Dendritic cell treated with granulocyte-macrophage colony-stimulating factor and Interleukin-4, amounts not matched to agents 40 ng/mL and 50 ng/mL, for 4 days (primary cell): ENCODE results near the gene ABCG2.
A peak's percentile ranks its signal among the peaks of the same experiment; 100 is the strongest.
"Not testable (repeated sequence)": the region's sequence is repeated elsewhere in the genome, so short reads cannot be mapped to it uniquely, and the experiment has no call there.

ENCODE experiments used
- H3K27ac Mint-ChIP-seq: one replicate; pipeline ENCODE4 v1.8.0; 2022; ENCODE audit warnings: mild to moderate bottlenecking, mixed read lengths
- H3K27me3 Mint-ChIP-seq: one replicate; pipeline ENCODE4 v1.8.0; 2022; ENCODE audit warnings: mild to moderate bottlenecking, mixed read lengths
- H3K36me3 Mint-ChIP-seq: one replicate; pipeline ENCODE4 v1.8.0; 2022; ENCODE audit warnings: low read depth, mixed read lengths
- H3K4me1 Mint-ChIP-seq: one replicate; pipeline ENCODE4 v1.8.0; 2022; ENCODE audit warnings: low read depth, mixed read lengths
- H3K4me3 Mint-ChIP-seq: one replicate; pipeline ENCODE4 v1.8.0; 2022; ENCODE audit warnings: mild to moderate bottlenecking, moderate library complexity, mixed read lengths
- H3K9me3 Mint-ChIP-seq: one replicate; pipeline ENCODE4 v1.8.0; 2022; ENCODE audit warnings: mixed read lengths
- intact Hi-C: fragments of 100-400 bp; cut with micrococcal nuclease; formaldehyde crosslinking; loops from one replicate; pipeline ENCODE4 v1.15.0; 2022

Gene ABCG2

GRCh38 chr4:88185906-88186305, 27.5 kb upstream of the ABCG2 start:
- intact Hi-C loops = no loop called here
- H3K27me3 Mint-ChIP-seq = no peaks in the 10 kb centered on the region
- H3K4me3 Mint-ChIP-seq = no peak overlapping the region
- H3K4me1 Mint-ChIP-seq = no peaks in the 10 kb centered on the region
- no peaks in the 10 kb centered on the region for H3K9me3 Mint-ChIP-seq
- H3K36me3 Mint-ChIP-seq = no peaks in the 10 kb centered on the region
- no peak overlapping the region for H3K27ac Mint-ChIP-seq

- Mint-ChIP-seq H3K4me1 (peaks cover 25% of the 10 kb centered on the region), H3K9me3 (no peaks in the 10 kb centered on the region), H3K4me3 (no peak overlapping the region), H3K27me3 (no peaks in the 10 kb centered on the region), H3K36me3 (no peaks in the 10 kb centered on the region), H3K27ac (peak overlapping the region; percentile 93)
- intact Hi-C loops = loop anchor here (5.0 kb wide), 1 partner anchor 77 kb away; no protein-coding TSS in a partner anchor
These were observed 20.8 kb upstream of the ABCG2 start for GRCh38 chr4:88179261-88179660.

GRCh38 chr4:88178626-88179231, 20.3 kb upstream of the ABCG2 start:
- H3K27me3 Mint-ChIP-seq = no peaks in the 10 kb centered on the region
- peaks cover 25% of the 10 kb centered on the region for H3K4me1 Mint-ChIP-seq
- intact Hi-C loops = loop anchor here (5.0 kb wide), 1 partner anchor 76 kb away; no protein-coding TSS in a partner anchor
- H3K36me3 Mint-ChIP-seq = no peaks in the 10 kb centered on the region
- H3K27ac Mint-ChIP-seq = peak overlapping the region; percentile 93
- no peak overlapping the region for H3K4me3 Mint-ChIP-seq
- H3K9me3 Mint-ChIP-seq = no peaks in the 10 kb centered on the region

- Mint-ChIP-seq H3K9me3 (no peaks in the 10 kb centered on the region), H3K4me1 (peaks cover 25% of the 10 kb centered on the region), H3K27me3 (no peaks in the 10 kb centered on the region), H3K36me3 (no peaks in the 10 kb centered on the region), H3K27ac (peak overlapping the region; percentile 93), H3K4me3 (no peak overlapping the region)
- intact Hi-C loops = loop anchor here (5.0 kb wide), 1 partner anchor 76 kb away; no protein-coding TSS in a partner anchor
These were observed 19.7 kb upstream of the ABCG2 start for GRCh38 chr4:88177983-88178625.

- no peak overlapping the region for H3K27ac Mint-ChIP-seq
- H3K4me3 Mint-ChIP-seq = no peak overlapping the region
- peaks cover 7% of the 10 kb centered on the region for H3K4me1 Mint-ChIP-seq
- no peaks in the 10 kb centered on the region for H3K36me3 Mint-ChIP-seq
- H3K27me3 Mint-ChIP-seq = no peaks in the 10 kb centered on the region
- no peaks in the 10 kb centered on the region for H3K9me3 Mint-ChIP-seq
- intact Hi-C loops = no loop called here
These were observed 14.5 kb upstream of the ABCG2 start for GRCh38 chr4:88172987-88173386.

- Mint-ChIP-seq H3K4me1 (peaks cover 7% of the 10 kb centered on the region), H3K36me3 (no peaks in the 10 kb centered on the region), H3K27me3 (no peaks in the 10 kb centered on the region), H3K27ac (no peak overlapping the region), H3K9me3 (no peaks in the 10 kb centered on the region), H3K4me3 (no peak overlapping the region)
- intact Hi-C loops = no loop called here
These were observed 12.8 kb upstream of the ABCG2 start for GRCh38 chr4:88171206-88171605.

- Mint-ChIP-seq H3K9me3 (peaks cover 12% of the 10 kb centered on the region), H3K27ac (no peak overlapping the region), H3K4me3 (no peak overlapping the region), H3K36me3 (no peaks in the 10 kb centered on the region), H3K4me1 (peaks cover 9% of the 10 kb centered on the region), H3K27me3 (no peaks in the 10 kb centered on the region)
- intact Hi-C loops = no loop called here
These were observed 10.9 kb upstream of the ABCG2 start for GRCh38 chr4:88169298-88169697.

- Mint-ChIP-seq H3K27me3 (no peaks in the 10 kb centered on the region), H3K4me1 (peaks cover 9% of the 10 kb centered on the region), H3K27ac (no peak overlapping the region), H3K9me3 (peaks cover 26% of the 10 kb centered on the region), H3K4me3 (no peak overlapping the region), H3K36me3 (no peaks in the 10 kb centered on the region)
- intact Hi-C loops = no loop called here
These were observed 8.2 kb upstream of the ABCG2 start for GRCh38 chr4:88166608-88167007.

- Mint-ChIP-seq H3K27ac (no peak overlapping the region), H3K4me3 (no peak overlapping the region), H3K9me3 (peaks cover 26% of the 10 kb centered on the region), H3K4me1 (peaks cover 16% of the 10 kb centered on the region), H3K27me3 (peaks cover 10% of the 10 kb centered on the region), H3K36me3 (no peaks in the 10 kb centered on the region)
- intact Hi-C loops = no loop called here
These were observed 4.9 kb upstream of the ABCG2 start for GRCh38 chr4:88163336-88163735.

- peaks cover 23% of the 10 kb centered on the region for H3K4me1 Mint-ChIP-seq
These were observed 4.2 kb upstream of the ABCG2 start for GRCh38 chr4:88162626-88163025.

GRCh38 chr4:88159229-88159725, 838 bp upstream of the ABCG2 start:
- peak overlapping the region; percentile 83 for H3K4me3 Mint-ChIP-seq
- H3K9me3 Mint-ChIP-seq = peaks cover 14% of the 10 kb centered on the region
- H3K4me1 Mint-ChIP-seq = peaks cover 15% of the 10 kb centered on the region
- peaks cover 26% of the 10 kb centered on the region for H3K27me3 Mint-ChIP-seq
- intact Hi-C loops = loop anchor here (10.0 kb wide), 1 partner anchor 64 kb away; no protein-coding TSS in a partner anchor
- peak overlapping the region; percentile 69 for H3K27ac Mint-ChIP-seq
- no peaks in the 10 kb centered on the region for H3K36me3 Mint-ChIP-seq

More at GRCh38 chr4:88162626-88163025, 4.2 kb upstream of the ABCG2 start:
- intact Hi-C loops = no loop called here
- Mint-ChIP-seq H3K4me3 (no peak overlapping the region), H3K27ac (no peak overlapping the region), H3K27me3 (peaks cover 17% of the 10 kb centered on the region), H3K36me3 (no peaks in the 10 kb centered on the region), H3K9me3 (peaks cover 26% of the 10 kb centered on the region)

- Mint-ChIP-seq H3K36me3 (no peaks in the 10 kb centered on the region), H3K4me1 (peaks cover 15% of the 10 kb centered on the region), H3K27me3 (peaks cover 26% of the 10 kb centered on the region), H3K4me3 (peak overlapping the region; percentile 83), H3K27ac (peak overlapping the region; percentile 69), H3K9me3 (peaks cover 1% of the 10 kb centered on the region)
- intact Hi-C loops = loop anchor here (10.0 kb wide), 1 partner anchor 63 kb away; no protein-coding TSS in a partner anchor
These were observed 376 bp downstream of the ABCG2 start for GRCh38 chr4:88158038-88158488.

- peaks cover 14% of the 10 kb centered on the region for H3K27me3 Mint-ChIP-seq
- not testable (repeated sequence) for H3K4me3 Mint-ChIP-seq, H3K4me1 Mint-ChIP-seq, H3K9me3 Mint-ChIP-seq, H3K36me3 Mint-ChIP-seq, H3K27ac Mint-ChIP-seq
- intact Hi-C loops = loop anchor here (10.0 kb wide), 1 partner anchor 58 kb away; no protein-coding TSS in a partner anchor
These were observed 6.1 kb downstream of the ABCG2 start for GRCh38 chr4:88152331-88152730.

- no peaks in the 10 kb centered on the region for H3K4me1 Mint-ChIP-seq
- no peaks in the 10 kb centered on the region for H3K36me3 Mint-ChIP-seq
- intact Hi-C loops = no loop called here
- H3K4me3 Mint-ChIP-seq = no peak overlapping the region
- peaks cover 12% of the 10 kb centered on the region for H3K27me3 Mint-ChIP-seq
- no peak overlapping the region for H3K27ac Mint-ChIP-seq
- H3K9me3 Mint-ChIP-seq = no peaks in the 10 kb centered on the region
These were observed 9.9 kb downstream of the ABCG2 start for GRCh38 chr4:88148560-88148959.
